ENCODE data around the gene SLFN12L. TPM values are rescaled to one million over a fixed set of nuclear protein-coding genes. Genes with fewer than 3 reads are reported as not detected.

The SLFN12L gene
- total and polyA plus RNA-seq, 9 of the 15 experiments (the other 6 are each of a cell fraction or from before 2014, with no cell fraction given): 0.04 to 0.31 (median 0.08) TPM; not detected in 3

DNA sequence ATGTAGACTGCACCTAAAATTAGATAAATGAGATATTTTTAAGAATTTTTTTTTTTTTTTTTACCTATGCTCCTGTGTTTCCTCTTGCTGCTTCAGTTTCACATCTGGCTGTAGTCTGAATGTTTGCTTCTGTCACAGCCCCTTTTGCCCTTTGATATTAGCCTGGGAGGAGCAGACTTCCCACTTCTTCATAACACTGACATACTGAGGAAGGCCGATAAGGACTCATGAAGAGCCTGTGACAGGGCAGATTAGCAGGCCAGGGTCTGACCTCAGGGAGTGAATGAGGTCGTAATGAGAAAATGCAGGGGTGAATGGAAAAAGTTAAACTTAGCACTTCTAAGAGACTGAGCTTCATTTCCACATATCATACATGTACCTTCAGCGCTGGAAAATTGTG is 23.2 kb upstream of the SLFN12L start, which contains the start of gene SLFN14 (continued):
- no peak for TF ChIP-seq E2F8 (IDR thresholded peaks at IDR 0.05; ENCODE audit: low read depth, partially characterized antibody)
- TF ChIP-seq MIER1 (IDR thresholded peaks at IDR 0.05; ENCODE audit: low read depth): no peak
- no peak for TF ChIP-seq SNAPC5 (CRISPR knock-in tag; IDR thresholded peaks at IDR 0.05)
- TF ChIP-seq FOXA3 (CRISPR knock-in tag; conservative IDR thresholded peaks at IDR 0.05 in 1 of 2, IDR thresholded peaks at IDR 0.05 in 1 of 2): no peak
- 0 out of 2 replicates have a peak, but pooled peaks have one; percentile 46 for TF ChIP-seq L3MBTL2 (IDR thresholded peaks at IDR 0.05)
- TF ChIP-seq SLC30A9 (CRISPR knock-in tag; IDR thresholded peaks at IDR 0.05): no peak
- no peak for TF ChIP-seq HMG20A (CRISPR knock-in tag; conservative IDR thresholded peaks at IDR 0.05)
- peak; percentile 97 for TF ChIP-seq FOXM1 (IDR thresholded peaks at IDR 0.05; ENCODE audit: low read depth)
- TF ChIP-seq FOXM1 (CRISPR knock-in tag; IDR thresholded peaks at IDR 0.05; ENCODE audit: low read depth): no peak
- no peak for TF ChIP-seq ETV1 (tag; conservative IDR thresholded peaks at IDR 0.05; ENCODE audit: low read depth)
- TF ChIP-seq, protein P1, sequence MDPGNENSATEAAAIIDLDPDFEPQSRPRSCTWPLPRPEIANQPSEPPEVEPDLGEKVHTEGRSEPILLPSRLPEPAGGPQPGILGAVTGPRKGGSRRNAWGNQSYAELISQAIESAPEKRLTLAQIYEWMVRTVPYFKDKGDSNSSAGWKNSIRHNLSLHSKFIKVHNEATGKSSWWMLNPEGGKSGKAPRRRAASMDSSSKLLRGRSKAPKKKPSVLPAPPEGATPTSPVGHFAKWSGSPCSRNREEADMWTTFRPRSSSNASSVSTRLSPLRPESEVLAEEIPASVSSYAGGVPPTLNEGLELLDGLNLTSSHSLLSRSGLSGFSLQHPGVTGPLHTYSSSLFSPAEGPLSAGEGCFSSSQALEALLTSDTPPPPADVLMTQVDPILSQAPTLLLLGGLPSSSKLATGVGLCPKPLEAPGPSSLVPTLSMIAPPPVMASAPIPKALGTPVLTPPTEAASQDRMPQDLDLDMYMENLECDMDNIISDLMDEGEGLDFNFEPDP (CRISPR knock-in tag; IDR thresholded peaks at IDR 0.05): no peak
- TF ChIP-seq, protein P2, sequence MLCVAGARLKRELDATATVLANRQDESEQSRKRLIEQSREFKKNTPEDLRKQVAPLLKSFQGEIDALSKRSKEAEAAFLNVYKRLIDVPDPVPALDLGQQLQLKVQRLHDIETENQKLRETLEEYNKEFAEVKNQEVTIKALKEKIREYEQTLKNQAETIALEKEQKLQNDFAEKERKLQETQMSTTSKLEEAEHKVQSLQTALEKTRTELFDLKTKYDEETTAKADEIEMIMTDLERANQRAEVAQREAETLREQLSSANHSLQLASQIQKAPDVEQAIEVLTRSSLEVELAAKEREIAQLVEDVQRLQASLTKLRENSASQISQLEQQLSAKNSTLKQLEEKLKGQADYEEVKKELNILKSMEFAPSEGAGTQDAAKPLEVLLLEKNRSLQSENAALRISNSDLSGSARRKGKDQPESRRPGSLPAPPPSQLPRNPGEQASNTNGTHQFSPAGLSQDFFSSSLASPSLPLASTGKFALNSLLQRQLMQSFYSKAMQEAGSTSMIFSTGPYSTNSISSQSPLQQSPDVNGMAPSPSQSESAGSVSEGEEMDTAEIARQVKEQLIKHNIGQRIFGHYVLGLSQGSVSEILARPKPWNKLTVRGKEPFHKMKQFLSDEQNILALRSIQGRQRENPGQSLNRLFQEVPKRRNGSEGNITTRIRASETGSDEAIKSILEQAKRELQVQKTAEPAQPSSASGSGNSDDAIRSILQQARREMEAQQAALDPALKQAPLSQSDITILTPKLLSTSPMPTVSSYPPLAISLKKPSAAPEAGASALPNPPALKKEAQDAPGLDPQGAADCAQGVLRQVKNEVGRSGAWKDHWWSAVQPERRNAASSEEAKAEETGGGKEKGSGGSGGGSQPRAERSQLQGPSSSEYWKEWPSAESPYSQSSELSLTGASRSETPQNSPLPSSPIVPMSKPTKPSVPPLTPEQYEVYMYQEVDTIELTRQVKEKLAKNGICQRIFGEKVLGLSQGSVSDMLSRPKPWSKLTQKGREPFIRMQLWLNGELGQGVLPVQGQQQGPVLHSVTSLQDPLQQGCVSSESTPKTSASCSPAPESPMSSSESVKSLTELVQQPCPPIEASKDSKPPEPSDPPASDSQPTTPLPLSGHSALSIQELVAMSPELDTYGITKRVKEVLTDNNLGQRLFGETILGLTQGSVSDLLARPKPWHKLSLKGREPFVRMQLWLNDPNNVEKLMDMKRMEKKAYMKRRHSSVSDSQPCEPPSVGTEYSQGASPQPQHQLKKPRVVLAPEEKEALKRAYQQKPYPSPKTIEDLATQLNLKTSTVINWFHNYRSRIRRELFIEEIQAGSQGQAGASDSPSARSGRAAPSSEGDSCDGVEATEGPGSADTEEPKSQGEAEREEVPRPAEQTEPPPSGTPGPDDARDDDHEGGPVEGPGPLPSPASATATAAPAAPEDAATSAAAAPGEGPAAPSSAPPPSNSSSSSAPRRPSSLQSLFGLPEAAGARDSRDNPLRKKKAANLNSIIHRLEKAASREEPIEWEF (CRISPR knock-in tag; IDR thresholded peaks at IDR 0.05): no peak
- no peak for TF ChIP-seq LARP7 (IDR thresholded peaks at IDR 0.05)
- TF ChIP-seq ZNF561 (CRISPR knock-in tag; conservative IDR thresholded peaks at IDR 0.05): no peak
- TF ChIP-seq BRF2 (IDR thresholded peaks at IDR 0.05; ENCODE audit: borderline replicate concordance, insufficient read depth, insufficient read length): no peak
- peak; percentile 95 for TF ChIP-seq NCOA1 (IDR thresholded peaks at IDR 0.05; ENCODE audit: low read depth)
- no peak for TF ChIP-seq BRCA1 (IDR thresholded peaks at IDR 0.05)
- TF ChIP-seq BRCA1 (CRISPR knock-in tag; IDR thresholded peaks at IDR 0.05): no peak

Measured in K562 (cell line).